HCT116 (cell line): ENCODE data around the gene ACER1. TPM values are rescaled to one million over a fixed set of nuclear protein-coding genes. Genes with fewer than 3 reads are reported as not detected.
"Not testable (repeated sequence)": the region's sequence is repeated elsewhere in the genome, so short reads cannot be mapped to it uniquely, and the experiment has no call there.

Source experiments
- ATAC-seq: fragments of 200-7000 bp; cut with Tn5 transposase; 2 replicates; pipeline ENCODE4 v1.9.1; 2020; ENCODE audit warnings: mild to moderate bottlenecking, moderate library complexity
- BruUV-seq: library from RNA; stranded (reverse); fragments of 400-500 nt; replicated peaks from 2 replicates; lab custom pipeline; 2021; lab: Mats Ljungman, UMichigan
- CTCF ChIA-PET: fragments of 300-600 bp; sonication (Branson Sonifier 250); formaldehyde crosslinking; loops from one replicate; lab custom pipeline; 2021; ENCODE audit warnings: antibody characterized with exemption; lab: Charles Lee
- POLR2A ChIA-PET: fragments of 300-600, 350-600 bp; sonication (Branson Sonifier 250); formaldehyde crosslinking; loops from one replicate; lab custom pipeline; 2021; ENCODE audit warnings: antibody characterized with exemption; lab: Charles Lee
- RAD21 ChIA-PET, 2 experiments: fragments of 300-600 bp; sonication (Branson Sonifier 250); formaldehyde crosslinking; loops; one replicate each; lab custom pipeline; 2023; ENCODE audit warnings: low total read pairs in 2 of 2; ENCODE audit not compliant: uncharacterized antibody in 2 of 2, unreplicated experiment in 2 of 2, low non-redundant PET in 1 of 2; lab: Charles Lee
- DNase-seq: peaks from one replicate; pipeline ENCODE4 v3.0.0-alpha.2; 2010; ENCODE audit warnings: low read depth, low spot score
- H2AFZ ChIP-seq: fragments of 200-600 bp; shearing (Covaris generic), sonication (generic); 2 replicates; pipeline ENCODE4 v1.6.1; 2017; ENCODE audit warnings: low read depth, mixed run types, mixed read lengths, antibody characterized with exemption, low read length; ENCODE audit not compliant: poor library complexity, severe bottlenecking
- H3K27ac ChIP-seq: 2 replicates; pipeline ENCODE4 v1.5.1; 2012; ENCODE audit warnings: low read depth, low read length
- H3K27me3 ChIP-seq: fragments of 200-600 bp; sonication (generic); 2 replicates; pipeline ENCODE4 v1.6.1; 2016; ENCODE audit warnings: mixed run types, low read length, mixed read lengths; ENCODE audit not compliant: insufficient read depth
- H3K36me3 ChIP-seq, 2 experiments: fragments of 200-500 bp in 1 of 2; fragments of 200-600 bp in 1 of 2; sonication (Bioruptor generic) in 1 of 2; sonication (generic) in 1 of 2; 2 replicates each; pipeline versions ENCODE4 v1.5.1 to v1.6.1; 2014 to 2016; ENCODE audit warnings: low read length in 2 of 2, inconsistent platforms in 1 of 2, mixed read lengths in 1 of 2, mixed run types in 1 of 2; ENCODE audit not compliant: insufficient read depth in 2 of 2, control insufficient read depth in 1 of 2
- H3K4me1 ChIP-seq, 2 experiments: fragments of 200-600 bp in 1 of 2; sonication (generic) in 1 of 2; 2 replicates each; pipeline versions ENCODE4 v1.5.1 to v1.6.1; 2012 to 2017; ENCODE audit warnings: low read length in 2 of 2, inconsistent platforms in 1 of 2, mild to moderate bottlenecking in 1 of 2, mixed read lengths in 1 of 2, mixed run types in 1 of 2, moderate library complexity in 1 of 2; ENCODE audit not compliant: insufficient read depth in 2 of 2, control insufficient read depth in 1 of 2
- H3K4me2 ChIP-seq: fragments of 200-600 bp; sonication (generic); 2 replicates; pipeline ENCODE4 v1.6.1; 2017; ENCODE audit warnings: mixed run types, low read length, mixed read lengths
- H3K4me3 ChIP-seq, 2 experiments: fragments of 200-600 bp in 1 of 2; sonication (generic) in 1 of 2; replicated peaks in 1 of 2; 2 replicates each; pipeline ENCODE4 v1.5.1; 2011 to 2016; ENCODE audit warnings: low read length in 2 of 2, control low read depth in 1 of 2, low read depth in 1 of 2, mild to moderate bottlenecking in 1 of 2, mixed read lengths in 1 of 2, mixed run types in 1 of 2
- H3K79me2 ChIP-seq: fragments of 200-600 bp; sonication (generic); 2 replicates; pipeline ENCODE4 v1.6.1; 2017; ENCODE audit warnings: mild to moderate bottlenecking, mixed run types, low read length, moderate library complexity, mixed read lengths; ENCODE audit not compliant: insufficient read depth
- H3K9ac ChIP-seq: fragments of 200-600 bp; sonication (generic); 2 replicates; pipeline ENCODE4 v1.6.1; 2016; ENCODE audit warnings: low read length, mixed read lengths
- H3K9me2 ChIP-seq: fragments of 200-600 bp; sonication (generic), shearing (Covaris generic); 2 replicates; pipeline ENCODE4 v1.6.1; 2017; ENCODE audit warnings: mixed run types, mild to moderate bottlenecking, moderate library complexity; ENCODE audit not compliant: insufficient read depth
- H3K9me3 ChIP-seq, 2 experiments: fragments of 200-500 bp in 1 of 2; fragments of 200-600 bp in 1 of 2; sonication (Bioruptor generic) in 1 of 2; sonication (generic) in 1 of 2; 2 replicates each; pipeline ENCODE4 v1.6.1; 2014 to 2017; ENCODE audit warnings: low read length in 2 of 2, mixed read lengths in 2 of 2, inconsistent platforms in 1 of 2, low read depth in 1 of 2, mild to moderate bottlenecking in 1 of 2, mixed run types in 1 of 2, moderate library complexity in 1 of 2; ENCODE audit not compliant: control insufficient read depth in 1 of 2, insufficient read depth in 1 of 2
- H4K20me1 ChIP-seq: fragments of 200-600 bp; sonication (generic), shearing (Covaris generic); 2 replicates; pipeline ENCODE4 v1.6.1; 2017; ENCODE audit warnings: mixed run types, mild to moderate bottlenecking, moderate library complexity; ENCODE audit not compliant: insufficient read depth
- CBX3 ChIP-seq: IDR thresholded peaks from 2 replicates; pipeline ENCODE4 v1.6.1; 2012; ENCODE audit warnings: low read depth
- ELF1 ChIP-seq: IDR thresholded peaks from 2 replicates; pipeline ENCODE4 v1.6.1; 2012; ENCODE audit warnings: low read depth, borderline replicate concordance
- EZH2 ChIP-seq: fragments of 200-600 bp; sonication (generic); IDR thresholded peaks from 2 replicates; pipeline ENCODE4 v1.6.1; 2017; ENCODE audit warnings: antibody characterized with exemption, mixed run types
- FOSL1 ChIP-seq: IDR thresholded peaks from 2 replicates; pipeline ENCODE4 v1.6.1; 2012; ENCODE audit warnings: low read depth
- SIN3A ChIP-seq: IDR thresholded peaks from 2 replicates; pipeline ENCODE4 v1.6.1; 2012; ENCODE audit warnings: low read depth
- SP1 ChIP-seq: IDR thresholded peaks from 2 replicates; pipeline ENCODE4 v1.6.1; 2012; ENCODE audit warnings: low read depth
- TCF7L2 ChIP-seq: IDR thresholded peaks from 2 replicates; pipeline ENCODE4 v1.7.0; 2011; ENCODE audit warnings: borderline replicate concordance, inconsistent platforms; ENCODE audit not compliant: insufficient read depth, insufficient read length; ENCODE audit errors: extremely low read depth
- ZFX ChIP-seq: fragments of 450-650 bp; IDR thresholded peaks from 2 replicates; pipeline ENCODE4 v1.6.1; 2017
- ZNF274 ChIP-seq: fragments of 200-500 bp; sonication (Bioruptor generic); IDR thresholded peaks from 2 replicates; pipeline ENCODE4 v1.6.1; 2014; ENCODE audit warnings: mild to moderate bottlenecking, low read depth, low read length, inconsistent platforms
- intact Hi-C: fragments of 100-400 bp; cut with micrococcal nuclease; formaldehyde crosslinking; loops from 2 replicates; pipeline ENCODE4 v1.10.0; 2022
- total RNA-seq: library from RNA; stranded (reverse); gene quantifications from one replicate; pipeline ENCODE4 v1.2.1, GENCODE V29; 2021; ENCODE audit not compliant: unreplicated experiment
- TF ChIP-seq, protein P1 (sequence below): IDR thresholded peaks from 2 replicates; pipeline ENCODE4 v1.6.1; 2012
- TF ChIP-seq, protein P2 (sequence below): IDR thresholded peaks from 2 replicates; pipeline ENCODE4 v1.6.1; 2011; ENCODE audit warnings: mild to moderate bottlenecking, low read length, moderate library complexity; ENCODE audit not compliant: insufficient replicate concordance; ENCODE audit errors: extremely low read depth

The ACER1 gene
- total RNA-seq, 1 experiment from 2014 or later: not detected

DNA sequence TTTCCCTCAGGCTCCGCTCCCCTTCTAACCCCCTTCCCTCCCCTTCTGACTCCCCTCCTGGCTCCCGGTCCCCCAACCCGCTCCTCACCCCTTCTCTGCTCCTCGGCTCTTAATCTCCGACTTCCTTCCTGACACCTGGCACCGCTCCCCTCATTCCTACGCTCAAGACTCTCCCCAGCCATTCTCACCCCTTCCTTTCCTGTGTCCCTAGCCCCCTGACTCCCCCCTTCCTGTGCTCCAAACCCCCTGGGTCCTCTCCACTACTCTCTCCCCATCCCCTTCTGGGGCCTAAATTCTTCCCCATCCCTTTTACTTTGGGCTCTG, 28.6 kb upstream of the ACER1 start:
- Histone ChIP-seq H3K4me1 (peaks cover 0 to 22% of the 10 kb centered on the region in 2 experiments), H4K20me1 (no peaks in the 10 kb centered on the region), H3K27me3 (no peaks in the 10 kb centered on the region), H3K9ac (peak overlapping the region; percentile 89), H3K36me3 (peaks cover 6 to 20% of the 10 kb centered on the region in 2 experiments), H2AFZ (no peak overlapping the region), H3K4me3 (peak overlapping the region; percentile 67 to 84), H3K9me2 (no peaks in the 10 kb centered on the region), H3K4me2 (peak overlapping the region; percentile 88), H3K9me3 (no peaks in the 10 kb centered on the region), H3K27ac (peak overlapping the region; percentile 68), H3K79me2 (peaks cover 17% of the 10 kb centered on the region; the same call in 1 of the 2 replicates)
- BruUV-seq: no TSS peak
- DNase-seq: no peak
- POLR2A ChIA-PET: no interaction called here
- ATAC-seq: no peak; the same call in 1 of the 2 replicates
- CTCF ChIA-PET: no interaction called here
- intact Hi-C loops: no loop called here
- RAD21 ChIA-PET: no interaction called here
- TF ChIP-seq, protein P1, sequence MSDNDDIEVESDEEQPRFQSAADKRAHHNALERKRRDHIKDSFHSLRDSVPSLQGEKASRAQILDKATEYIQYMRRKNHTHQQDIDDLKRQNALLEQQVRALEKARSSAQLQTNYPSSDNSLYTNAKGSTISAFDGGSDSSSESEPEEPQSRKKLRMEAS: no peak
- TF ChIP-seq ZFX (no peak), TCF7L2 (no peak), EZH2 (no peak), ZNF274 (no peak), FOSL1 (no peak), SIN3A (no peak), SP1 (no peak), ELF1 (no peak), CBX3 (no peak)
- TF ChIP-seq, protein P2, sequence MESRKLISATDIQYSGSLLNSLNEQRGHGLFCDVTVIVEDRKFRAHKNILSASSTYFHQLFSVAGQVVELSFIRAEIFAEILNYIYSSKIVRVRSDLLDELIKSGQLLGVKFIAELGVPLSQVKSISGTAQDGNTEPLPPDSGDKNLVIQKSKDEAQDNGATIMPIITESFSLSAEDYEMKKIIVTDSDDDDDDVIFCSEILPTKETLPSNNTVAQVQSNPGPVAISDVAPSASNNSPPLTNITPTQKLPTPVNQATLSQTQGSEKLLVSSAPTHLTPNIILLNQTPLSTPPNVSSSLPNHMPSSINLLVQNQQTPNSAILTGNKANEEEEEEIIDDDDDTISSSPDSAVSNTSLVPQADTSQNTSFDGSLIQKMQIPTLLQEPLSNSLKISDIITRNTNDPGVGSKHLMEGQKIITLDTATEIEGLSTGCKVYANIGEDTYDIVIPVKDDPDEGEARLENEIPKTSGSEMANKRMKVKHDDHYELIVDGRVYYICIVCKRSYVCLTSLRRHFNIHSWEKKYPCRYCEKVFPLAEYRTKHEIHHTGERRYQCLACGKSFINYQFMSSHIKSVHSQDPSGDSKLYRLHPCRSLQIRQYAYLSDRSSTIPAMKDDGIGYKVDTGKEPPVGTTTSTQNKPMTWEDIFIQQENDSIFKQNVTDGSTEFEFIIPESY: no peak

DNA sequence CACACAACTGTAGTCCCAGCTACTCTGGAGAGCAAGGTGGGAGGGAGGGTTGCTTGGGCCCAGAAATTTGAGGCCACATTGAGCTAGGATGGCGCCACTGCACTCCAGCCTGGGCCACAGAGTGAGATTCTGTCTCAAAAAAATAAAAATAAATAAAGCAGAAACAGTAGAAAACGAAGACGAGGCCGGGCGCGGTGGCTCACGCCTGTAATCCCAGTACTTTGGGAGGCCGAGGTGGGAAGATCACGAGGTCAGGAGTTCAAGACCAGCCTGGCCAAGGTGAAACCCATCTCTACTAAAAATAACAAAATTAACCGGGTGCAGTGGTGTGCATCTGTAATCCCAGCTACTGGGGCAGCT, 27.4 kb upstream of the ACER1 start:
- Histone ChIP-seq H3K79me2 (peaks cover 17% of the 10 kb centered on the region; the same call in 1 of the 2 replicates), H3K27ac (peak overlapping the region; percentile 68; the same call in 1 of the 2 replicates), H2AFZ (peak overlapping the region; percentile 78), H3K9ac (peak overlapping the region; percentile 89; the same call in 1 of the 2 replicates), H3K4me3 (peak overlapping the region; percentile 67 to 84), H3K4me1 (peaks cover 0 to 22% of the 10 kb centered on the region in 2 experiments), H3K4me2 (peak overlapping the region; percentile 88)
- CTCF ChIA-PET: interaction anchor here (0.6 kb wide), 2 partner anchors 144 to 155 kb away, joined by 3 to 5 read pairs; no protein-coding TSS in a partner anchor
- ATAC-seq, H3K27me3 ChIP-seq, BruUV-seq, intact Hi-C loops, H3K9me2 ChIP-seq, H4K20me1 ChIP-seq, H3K9me3 ChIP-seq, DNase-seq, H3K36me3 ChIP-seq: not testable (repeated sequence)
- POLR2A ChIA-PET: interaction anchor here (0.9 to 2.0 kb wide), 2 partner anchors 12 to 170 kb away, joined by 4 to 16 read pairs; partner anchors contain the start of genes ALKBH7 and TNFSF9
- RAD21 ChIA-PET: interaction anchor here (0.5 to 0.8 kb wide), 2 partner anchors 12 to 194 kb away, joined by 3 to 4 read pairs; partner anchors contain the start of gene ALKBH7 (in 1 of the 2)

DNA sequence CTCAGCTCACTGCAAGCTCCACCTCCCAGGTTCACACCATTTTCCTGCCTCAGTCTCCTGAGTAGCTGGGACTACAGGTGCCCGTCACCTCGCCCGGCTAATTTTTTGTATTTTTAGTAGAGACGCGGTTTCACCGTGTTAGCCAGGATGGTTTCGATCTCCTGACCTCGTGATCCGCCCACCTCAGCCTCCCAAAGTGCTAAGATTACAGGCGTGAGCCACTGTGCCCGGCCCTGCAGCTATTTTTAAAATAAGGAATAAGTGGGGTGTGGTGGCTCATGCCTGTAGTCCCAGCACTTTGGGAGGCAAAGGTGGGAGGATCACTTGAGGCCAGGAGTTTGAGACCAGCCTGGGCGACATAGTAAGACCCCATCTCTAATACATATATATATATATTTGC, 27.0 kb upstream of the ACER1 start:
- RAD21 ChIA-PET: interaction anchor here in 1 of 2 experiments (0.8 kb wide), 1 partner anchor 12 kb away, joined by 4 read pairs; the partner anchor contains the start of gene ALKBH7
- POLR2A ChIA-PET: interaction anchor here (2.0 kb wide), 1 partner anchor 12 kb away, joined by 16 read pairs; the partner anchor contains the start of gene ALKBH7
- CTCF ChIA-PET, H3K4me2 ChIP-seq, H2AFZ ChIP-seq, H4K20me1 ChIP-seq, ATAC-seq, H3K36me3 ChIP-seq, H3K9ac ChIP-seq, DNase-seq, intact Hi-C loops, H3K27me3 ChIP-seq, H3K9me3 ChIP-seq, H3K4me3 ChIP-seq, H3K27ac ChIP-seq, H3K9me2 ChIP-seq, BruUV-seq: not testable (repeated sequence)
- Histone ChIP-seq H3K4me1 (peaks cover 0 to 22% of the 10 kb centered on the region in 2 experiments), H3K79me2 (peaks cover 17% of the 10 kb centered on the region; the same call in 1 of the 2 replicates)
